CD4-positive, alpha-beta memory T cell (primary cell): ENCODE results near the gene NARS2. TPM values are rescaled to one million over a fixed set of nuclear protein-coding genes. Genes with fewer than 3 reads are reported as not detected.

Experiments
- CTCF ChIA-PET: fragments of 350-600 bp; sonication (Branson Sonifier 250); formaldehyde crosslinking; loops from one replicate; lab custom pipeline; 2021; ENCODE audit warnings: inconsistent platforms; ENCODE audit not compliant: partially characterized antibody; lab: Charles Lee
- POLR2A ChIA-PET: fragments of 350-600 bp; sonication (Branson Sonifier 250); formaldehyde crosslinking; loops from one replicate; lab custom pipeline; 2021; ENCODE audit not compliant: partially characterized antibody; lab: Charles Lee
- DNase-seq, 5 donors: peaks; one replicate each; pipeline versions ENCODE4 v3.0.0 to v3.0.0-alpha.2; 2020 to 2022; ENCODE audit warnings: mixed read lengths in 1 of 5
- H3K27ac ChIP-seq: one replicate; pipeline ENCODE4 v1.7.0; 2013; ENCODE audit warnings: low read depth, low read length
- H3K27me3 ChIP-seq: 2 replicates; pipeline ENCODE4 v1.7.0; 2013; ENCODE audit warnings: mild to moderate bottlenecking, low read length, moderate library complexity; ENCODE audit not compliant: insufficient read depth
- H3K36me3 ChIP-seq: 2 replicates; pipeline ENCODE4 v1.7.0; 2013; ENCODE audit warnings: mild to moderate bottlenecking, low read length, moderate library complexity; ENCODE audit not compliant: insufficient read depth
- H3K4me1 ChIP-seq: 2 replicates; pipeline ENCODE4 v1.7.0; 2013; ENCODE audit warnings: mild to moderate bottlenecking, low read length, moderate library complexity; ENCODE audit not compliant: insufficient read depth
- H3K4me3 ChIP-seq, 2 donors: one replicate each; pipeline ENCODE4 v1.7.0; 2013; ENCODE audit warnings: low read length in 2 of 2, mild to moderate bottlenecking in 1 of 2
- H3K9me3 ChIP-seq, 2 donors: one replicate each; pipeline ENCODE4 v1.7.0; 2013; ENCODE audit warnings: low read length in 2 of 2, control low read depth in 1 of 2; ENCODE audit not compliant: control insufficient read depth in 1 of 2
- H3K27ac Mint-ChIP-seq, 7 donors: one replicate each; pipeline ENCODE4 v1.8.0; 2020 to 2021; ENCODE audit warnings: mixed read lengths in 7 of 7, mild to moderate bottlenecking in 6 of 7, inconsistent platforms in 3 of 7, moderate library complexity in 3 of 7
- H3K27me3 Mint-ChIP-seq, 2 donors: one replicate each; pipeline ENCODE4 v1.8.0; 2020 to 2021; ENCODE audit warnings: mixed read lengths in 2 of 2
- H3K36me3 Mint-ChIP-seq, 2 donors: one replicate each; pipeline ENCODE4 v1.8.0; 2020 to 2021; ENCODE audit warnings: mixed read lengths in 2 of 2, inconsistent platforms in 1 of 2, mild to moderate bottlenecking in 1 of 2
- H3K4me1 Mint-ChIP-seq, 4 donors: one replicate each; pipeline ENCODE4 v1.8.0; 2020 to 2021; ENCODE audit warnings: mixed read lengths in 4 of 4, mild to moderate bottlenecking in 1 of 4
- H3K4me3 Mint-ChIP-seq, 8 donors: one replicate each; pipeline ENCODE4 v1.8.0; 2020 to 2021; ENCODE audit warnings: mixed read lengths in 8 of 8, mild to moderate bottlenecking in 7 of 8, moderate library complexity in 6 of 8, inconsistent platforms in 3 of 8
- H3K9me3 Mint-ChIP-seq, 8 donors: one replicate each; pipeline ENCODE4 v1.8.0; 2020 to 2021; ENCODE audit warnings: mixed read lengths in 8 of 8, mild to moderate bottlenecking in 5 of 8, inconsistent platforms in 3 of 8, moderate library complexity in 1 of 8
- intact Hi-C: fragments of 100-400 bp; cut with micrococcal nuclease; formaldehyde crosslinking; loops from one replicate; pipeline ENCODE4 v1.15.1; 2023
- polyA plus RNA-seq, 2 donors: library from polyadenylated mRNA; unstranded; fragments of 300-500 nt; fragmentation: Illumina TruSeq; gene quantifications; one replicate each; pipeline ENCODE4 v1.2.3, GENCODE V29; 2021
- total RNA-seq, 2 experiments: library from RNA; stranded (reverse); gene quantifications; one replicate each; pipeline ENCODE4 v1.2.3, GENCODE V29; 2021

The NARS2 gene
- total and polyA plus RNA-seq, 4 experiments from 2014 or later, result 14.3 to 18.4 (median 16.7) TPM

DNA sequence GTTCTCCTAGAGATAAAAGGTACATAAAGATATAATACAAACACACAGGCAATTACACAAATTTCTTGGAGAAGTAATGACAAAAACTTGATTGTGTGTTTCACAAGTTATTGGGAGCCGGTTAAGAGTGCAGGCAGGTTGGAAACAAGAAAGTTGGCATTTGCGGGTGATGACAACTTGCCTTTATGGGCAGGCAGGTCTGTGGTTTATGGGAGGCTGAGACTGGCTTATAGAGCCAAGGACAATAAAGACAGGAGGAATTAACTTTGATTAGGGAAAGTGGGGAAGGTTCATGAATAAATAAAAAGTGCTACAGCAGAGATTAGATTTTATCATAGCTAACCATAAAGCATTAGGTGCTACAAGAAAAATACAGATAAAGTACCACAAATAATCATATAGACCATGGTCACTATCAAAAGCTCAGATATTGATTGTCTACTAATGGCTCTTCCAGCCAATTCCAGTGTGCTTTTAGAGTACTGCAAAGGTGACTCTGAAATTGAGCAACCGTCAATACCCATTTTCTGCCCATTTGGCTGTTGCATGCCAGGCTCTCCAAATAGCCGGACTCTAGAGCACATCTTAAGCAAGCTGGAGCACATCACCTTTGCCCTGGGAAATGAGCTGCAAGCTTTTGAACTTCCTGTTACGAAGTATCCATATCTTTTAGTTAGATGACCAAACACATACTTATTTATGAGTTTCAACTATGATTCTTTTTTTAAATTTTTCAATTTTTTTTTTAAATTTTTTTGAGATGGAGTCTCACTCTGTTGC is 123.1 kb downstream of the NARS2 start:
- no peaks in the 10 kb centered on the region for H3K27me3 ChIP-seq
- H3K27ac ChIP-seq, result no peak overlapping the region
- ChIA-PET CTCF (no interaction called here), POLR2A (no interaction called here)
- Mint-ChIP-seq H3K9me3 (no peaks in the 10 kb centered on the region), H3K4me1 (peaks cover 6 to 24% (median 15%) of the 10 kb centered on the region in 4 donors), H3K36me3 (peaks cover 9 to 21% of the 10 kb centered on the region in 2 donors), H3K4me3 (no peak overlapping the region), H3K27me3 (no peaks in the 10 kb centered on the region), H3K27ac (peak overlapping the region in 4 of 7 donors; percentile 3 to 69 (median 38))
- intact Hi-C loops, result no loop called here
- DNase-seq, result no peak
- H3K4me3 ChIP-seq, result no peak overlapping the region
- no peaks in the 10 kb centered on the region for H3K9me3 ChIP-seq
- no peaks in the 10 kb centered on the region for H3K4me1 ChIP-seq
- no peaks in the 10 kb centered on the region for H3K36me3 ChIP-seq

DNA sequence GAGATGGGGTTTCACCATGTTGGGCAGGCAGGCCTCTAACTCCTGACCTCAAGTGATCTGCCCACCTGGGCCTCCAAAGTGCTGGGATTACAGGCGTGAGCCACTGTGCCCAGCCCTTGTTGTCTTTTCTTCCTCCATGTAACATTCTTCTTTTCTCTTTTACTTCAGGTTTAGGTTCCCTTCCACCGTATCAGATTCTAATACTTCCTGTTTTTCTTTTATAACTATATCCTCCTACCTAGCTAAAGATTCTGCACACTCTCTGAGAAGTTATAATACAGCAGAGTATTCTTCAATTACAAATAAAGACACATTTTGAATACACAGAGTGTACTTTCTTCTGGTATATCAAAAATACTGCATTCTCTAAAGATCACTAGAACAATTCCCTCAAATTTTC is 123.8 kb downstream of the NARS2 start:
- H3K4me3 ChIP-seq, result no peak overlapping the region
- H3K27ac Mint-ChIP-seq, result peak overlapping the region; percentile 0 to 69 (median 30)
- no peaks in the 10 kb centered on the region for H3K9me3 Mint-ChIP-seq

DNA sequence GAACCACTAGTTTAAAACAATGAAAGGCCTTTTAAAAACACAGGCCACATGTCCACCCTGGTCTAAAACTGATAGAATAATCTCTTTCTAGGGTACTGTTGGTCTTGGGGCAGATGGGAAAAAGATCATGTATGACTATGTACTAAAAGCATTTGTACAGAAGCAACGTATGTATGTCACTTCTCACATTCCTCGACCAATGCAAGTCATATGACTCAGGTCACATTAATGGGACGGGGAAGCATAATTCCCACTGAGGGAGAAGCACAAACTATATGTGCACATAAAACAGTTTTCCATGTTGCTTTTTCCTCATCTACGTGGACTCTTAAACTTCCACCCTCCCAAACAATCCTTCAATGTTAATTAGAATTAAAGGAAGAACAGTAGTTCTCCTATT is 124.8 kb downstream of the NARS2 start:
- H3K36me3 Mint-ChIP-seq, result peaks cover 6 to 10% of the 10 kb centered on the region in 2 donors
- Histone ChIP-seq H3K9me3 (no peaks in the 10 kb centered on the region), H3K36me3 (no peaks in the 10 kb centered on the region), H3K4me3 (no peak overlapping the region), H3K4me1 (no peaks in the 10 kb centered on the region), H3K27ac (no peak overlapping the region), H3K27me3 (no peaks in the 10 kb centered on the region)
- H3K4me1 Mint-ChIP-seq, result peaks cover 6 to 24% (median 14%) of the 10 kb centered on the region in 4 donors
- H3K27me3 Mint-ChIP-seq, result no peaks in the 10 kb centered on the region
- no peak for DNase-seq
- H3K9me3 Mint-ChIP-seq, result no peaks in the 10 kb centered on the region
- no peak overlapping the region for H3K4me3 Mint-ChIP-seq
- peak overlapping the region in 2 of 7 donors; percentile 19 to 46 for H3K27ac Mint-ChIP-seq
- CTCF ChIA-PET, result interaction anchor here (0.6 kb wide), 1 partner anchor 197 kb away, joined by 3 read pairs; no protein-coding TSS in a partner anchor
- POLR2A ChIA-PET, result no interaction called here
- intact Hi-C loops, result no loop called here

More for the DNA sequence above, 123.8 kb downstream of the NARS2 start:
- no peak for DNase-seq
- H3K36me3 ChIP-seq, result no peaks in the 10 kb centered on the region
- H3K9me3 ChIP-seq, result no peaks in the 10 kb centered on the region
- peaks cover 6 to 24% (median 15%) of the 10 kb centered on the region in 4 donors for H3K4me1 Mint-ChIP-seq
- H3K4me3 Mint-ChIP-seq, result peak overlapping the region in 2 of 8 donors; percentile 26 to 43
- H3K4me1 ChIP-seq, result no peaks in the 10 kb centered on the region
- no peaks in the 10 kb centered on the region for H3K27me3 Mint-ChIP-seq
- no peaks in the 10 kb centered on the region for H3K27me3 ChIP-seq
- H3K27ac ChIP-seq, result no peak overlapping the region
- H3K36me3 Mint-ChIP-seq, result peaks cover 9 to 16% of the 10 kb centered on the region in 2 donors
- CTCF ChIA-PET, result no interaction called here
- intact Hi-C loops, result no loop called here
- POLR2A ChIA-PET, result no interaction called here

- ChIA-PET CTCF (interaction anchor here (1.1 kb wide), 1 partner anchor 9 kb away, joined by 3 read pairs; no protein-coding TSS in a partner anchor), POLR2A (no interaction called here)
- Histone ChIP-seq H3K9me3 (no peaks in the 10 kb centered on the region), H3K27me3 (no peaks in the 10 kb centered on the region), H3K4me3 (no peak overlapping the region), H3K27ac (no peak overlapping the region), H3K4me1 (no peaks in the 10 kb centered on the region), H3K36me3 (no peaks in the 10 kb centered on the region)
- H3K4me3 Mint-ChIP-seq, result no peak overlapping the region
- no peaks in the 10 kb centered on the region for H3K27me3 Mint-ChIP-seq
- H3K36me3 Mint-ChIP-seq, result peaks cover 21 to 28% of the 10 kb centered on the region in 2 donors
- intact Hi-C loops, result no loop called here
- H3K4me1 Mint-ChIP-seq, result peaks cover 0 to 11% (median 3%) of the 10 kb centered on the region in 4 donors
- H3K27ac Mint-ChIP-seq, result no peak overlapping the region
- no peaks in the 10 kb centered on the region for H3K9me3 Mint-ChIP-seq
- no peak for DNase-seq
Observed at GRCh38 chr11:78446210-78446609, 128.5 kb downstream of the NARS2 start.

DNA sequence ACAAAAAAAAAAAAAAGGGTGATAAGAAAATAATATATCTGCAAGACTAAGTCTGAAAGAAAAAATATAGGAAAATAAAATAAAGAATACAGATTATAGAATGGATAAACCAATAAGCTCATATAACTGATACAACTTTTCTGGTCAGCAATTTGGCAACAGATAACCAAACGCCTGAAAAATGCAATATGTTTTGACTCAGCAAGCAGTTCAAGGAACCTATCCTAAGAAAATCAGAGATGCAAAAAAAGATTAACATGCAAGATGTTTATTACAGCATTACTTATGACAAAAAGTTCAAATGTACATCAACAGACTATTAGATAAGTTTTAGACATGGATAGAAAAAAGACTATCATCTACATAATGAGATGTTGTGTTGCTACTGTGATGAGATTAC is 129.9 kb downstream of the NARS2 start:
- Mint-ChIP-seq H3K27ac (no peak overlapping the region), H3K4me1 (no peaks in the 10 kb centered on the region), H3K36me3 (peaks cover 24 to 26% of the 10 kb centered on the region in 2 donors), H3K4me3 (no peak overlapping the region), H3K27me3 (no peaks in the 10 kb centered on the region), H3K9me3 (no peaks in the 10 kb centered on the region)
- no peaks in the 10 kb centered on the region for H3K27me3 ChIP-seq
- no peak for DNase-seq
- no peaks in the 10 kb centered on the region for H3K4me1 ChIP-seq
- CTCF ChIA-PET, result no interaction called here
- H3K4me3 ChIP-seq, result no peak overlapping the region
- no peaks in the 10 kb centered on the region for H3K9me3 ChIP-seq
- H3K36me3 ChIP-seq, result no peaks in the 10 kb centered on the region
- intact Hi-C loops, result no loop called here
- H3K27ac ChIP-seq, result no peak overlapping the region
- POLR2A ChIA-PET, result interaction anchor here (0.7 kb wide), 1 partner anchor 15 kb away, joined by 3 read pairs; no protein-coding TSS in a partner anchor

DNA sequence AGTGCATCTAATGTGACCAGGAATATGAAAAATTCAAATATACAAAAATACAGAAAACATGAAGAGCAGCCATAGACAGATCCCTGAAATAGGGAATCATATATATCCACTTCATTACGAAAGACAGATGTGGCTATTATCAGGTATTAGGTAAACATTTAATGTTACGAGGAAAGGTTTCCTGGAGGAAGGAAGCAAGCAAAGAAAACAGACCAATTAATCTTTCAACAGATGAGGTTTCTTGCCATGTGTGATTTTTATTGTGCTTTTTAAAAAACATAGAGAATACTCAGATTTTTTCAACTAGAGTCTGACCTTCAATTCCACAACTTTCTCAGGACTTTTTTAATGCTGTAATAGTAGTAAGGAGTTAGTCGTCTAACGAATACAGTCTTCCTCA is 132.7 kb downstream of the NARS2 start:
- Histone ChIP-seq H3K36me3 (no peaks in the 10 kb centered on the region), H3K4me1 (no peaks in the 10 kb centered on the region), H3K27ac (no peak overlapping the region), H3K27me3 (no peaks in the 10 kb centered on the region), H3K4me3 (no peak overlapping the region), H3K9me3 (no peaks in the 10 kb centered on the region)
- Mint-ChIP-seq H3K27me3 (no peaks in the 10 kb centered on the region), H3K4me1 (no peaks in the 10 kb centered on the region), H3K36me3 (peaks cover 35 to 36% of the 10 kb centered on the region in 2 donors), H3K9me3 (no peaks in the 10 kb centered on the region), H3K27ac (peak overlapping the region in 1 of 7 donors; percentile 53), H3K4me3 (no peak overlapping the region)
- DNase-seq, result no peak
- CTCF ChIA-PET, result no interaction called here
- intact Hi-C loops, result no loop called here
- POLR2A ChIA-PET, result no interaction called here

DNA sequence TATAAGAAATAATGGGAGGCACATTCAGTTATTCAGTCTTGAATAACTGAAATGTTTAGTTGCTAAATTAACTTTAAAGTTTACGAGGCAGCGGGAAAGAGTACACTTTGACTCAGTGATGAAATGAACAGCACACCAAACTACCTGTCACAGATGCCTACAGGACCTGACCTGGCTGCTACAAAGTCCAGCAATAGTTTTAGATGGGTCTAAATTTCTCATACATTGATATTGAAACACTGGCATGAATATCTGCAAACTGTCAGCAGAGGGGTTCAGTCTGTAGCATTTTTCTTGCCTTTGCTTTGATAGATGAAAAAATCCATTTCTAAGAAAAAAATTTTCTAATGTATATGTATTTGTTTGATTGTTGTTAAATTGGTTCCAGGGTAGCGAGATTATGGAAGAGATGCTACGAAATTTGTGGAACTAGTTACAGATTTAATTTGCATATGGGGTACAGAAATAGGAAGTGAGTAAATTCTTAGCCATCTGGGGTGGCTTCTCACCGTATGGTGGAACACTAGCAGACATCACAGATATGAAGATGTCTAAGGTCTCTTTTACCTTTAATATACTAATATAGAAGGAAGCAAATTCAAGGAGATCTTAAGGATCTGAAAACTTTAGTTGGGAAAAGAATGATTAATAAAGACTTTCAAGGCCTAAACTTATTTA is 136.2 kb downstream of the NARS2 start:
- Mint-ChIP-seq H3K4me3 (no peak overlapping the region), H3K27me3 (no peaks in the 10 kb centered on the region), H3K4me1 (no peaks in the 10 kb centered on the region), H3K9me3 (no peaks in the 10 kb centered on the region), H3K27ac (no peak overlapping the region), H3K36me3 (peaks cover 39 to 41% of the 10 kb centered on the region in 2 donors)
- Histone ChIP-seq H3K4me3 (no peak overlapping the region), H3K27me3 (no peaks in the 10 kb centered on the region), H3K36me3 (no peaks in the 10 kb centered on the region), H3K9me3 (no peaks in the 10 kb centered on the region), H3K27ac (no peak overlapping the region), H3K4me1 (no peaks in the 10 kb centered on the region)
- DNase-seq, result no peak
- POLR2A ChIA-PET, result no interaction called here
- CTCF ChIA-PET, result interaction anchor here (2.7 kb wide), 1 partner anchor 17 kb away, joined by 8 read pairs; no protein-coding TSS in a partner anchor
- intact Hi-C loops, result no loop called here
